GM19025 (cell line): ENCODE measurements around the gene WNT1.

Experiments used
- ATAC-seq: cut with Tn5 transposase; IDR thresholded peaks from one replicate; pipeline ENCODE4 v1.9.1; 2021; ENCODE audit warnings: mild to moderate bottlenecking, low read depth, moderate library complexity; ENCODE audit not compliant: unreplicated experiment

WNT1 gene

DNA sequence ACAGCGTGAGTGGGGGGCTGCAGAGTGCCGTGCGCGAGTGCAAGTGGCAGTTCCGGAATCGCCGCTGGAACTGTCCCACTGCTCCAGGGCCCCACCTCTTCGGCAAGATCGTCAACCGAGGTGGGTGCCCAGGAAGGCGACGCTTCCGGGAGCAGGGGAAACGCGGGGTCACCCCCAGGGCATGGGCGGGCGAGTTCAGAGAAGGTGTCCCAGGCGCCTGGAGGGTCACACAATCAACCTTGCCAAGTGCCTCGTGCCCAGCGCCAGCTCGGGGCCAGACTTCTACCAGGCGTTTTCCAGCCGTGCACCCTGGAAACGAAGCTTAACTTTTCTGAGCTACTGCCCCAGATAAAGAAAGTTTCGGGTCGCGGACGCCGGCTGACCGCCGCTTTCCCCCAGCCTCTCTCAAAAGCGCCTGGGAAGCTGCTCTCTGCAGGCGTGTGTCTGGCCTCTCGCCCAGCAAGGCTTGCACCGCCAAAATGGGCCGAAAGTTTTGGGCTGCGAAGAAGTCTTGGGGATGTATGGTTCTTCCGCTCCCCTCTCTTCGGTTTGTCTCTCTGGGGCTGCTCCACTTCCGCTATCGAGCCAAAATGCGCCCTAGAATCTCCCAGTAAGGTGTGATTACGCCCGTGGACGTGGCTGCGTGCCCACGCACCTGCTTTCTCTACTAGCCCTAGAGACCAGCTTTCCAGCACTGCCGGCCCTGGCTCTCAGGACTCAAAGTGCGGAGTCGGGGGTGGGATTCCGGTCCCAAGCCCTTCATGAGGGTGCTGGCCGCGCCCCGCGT, 1.7 kb downstream of the WNT1 start:
- no peak for ATAC-seq

DNA sequence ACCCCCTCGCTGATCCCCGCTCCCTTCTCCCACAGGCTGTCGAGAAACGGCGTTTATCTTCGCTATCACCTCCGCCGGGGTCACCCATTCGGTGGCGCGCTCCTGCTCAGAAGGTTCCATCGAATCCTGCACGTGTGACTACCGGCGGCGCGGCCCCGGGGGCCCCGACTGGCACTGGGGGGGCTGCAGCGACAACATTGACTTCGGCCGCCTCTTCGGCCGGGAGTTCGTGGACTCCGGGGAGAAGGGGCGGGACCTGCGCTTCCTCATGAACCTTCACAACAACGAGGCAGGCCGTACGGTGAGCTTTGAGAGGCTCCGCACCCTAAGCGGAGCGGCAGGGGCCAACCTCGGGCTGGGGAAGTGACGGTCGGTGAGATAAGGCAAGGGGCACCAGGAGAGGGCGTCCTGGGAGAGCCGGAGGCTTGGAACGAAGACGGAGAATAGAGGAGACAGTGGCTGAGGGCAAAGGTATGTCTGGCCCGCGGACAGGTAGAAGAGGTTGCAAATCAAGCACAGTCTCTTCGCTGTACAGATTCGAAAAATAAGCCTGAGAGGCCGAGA, 2.3 kb downstream of the WNT1 start:
- ATAC-seq: no peak

DNA sequence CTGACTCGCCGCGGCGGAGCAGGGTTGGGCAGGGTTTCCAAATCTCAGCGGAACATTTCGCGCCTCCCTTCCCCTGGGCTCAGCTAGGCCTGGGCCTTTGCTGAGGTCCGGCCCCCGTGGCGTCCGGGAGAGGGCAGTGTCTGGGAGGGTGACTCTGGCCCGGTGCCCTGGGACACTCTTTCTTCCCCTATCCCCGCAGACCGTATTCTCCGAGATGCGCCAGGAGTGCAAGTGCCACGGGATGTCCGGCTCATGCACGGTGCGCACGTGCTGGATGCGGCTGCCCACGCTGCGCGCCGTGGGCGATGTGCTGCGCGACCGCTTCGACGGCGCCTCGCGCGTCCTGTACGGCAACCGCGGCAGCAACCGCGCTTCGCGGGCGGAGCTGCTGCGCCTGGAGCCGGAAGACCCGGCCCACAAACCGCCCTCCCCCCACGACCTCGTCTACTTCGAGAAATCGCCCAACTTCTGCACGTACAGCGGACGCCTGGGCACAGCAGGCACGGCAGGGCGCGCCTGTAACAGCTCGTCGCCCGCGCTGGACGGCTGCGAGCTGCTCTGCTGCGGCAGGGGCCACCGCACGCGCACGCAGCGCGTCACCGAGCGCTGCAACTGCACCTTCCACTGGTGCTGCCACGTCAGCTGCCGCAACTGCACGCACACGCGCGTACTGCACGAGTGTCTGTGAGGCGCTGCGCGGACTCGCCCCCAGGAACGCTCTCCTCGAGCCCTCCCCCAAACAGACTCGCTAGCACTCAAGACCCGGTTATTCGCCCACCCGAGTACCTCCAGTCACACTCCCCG, 3.0 kb downstream of the WNT1 start:
- ATAC-seq: no peak

DNA sequence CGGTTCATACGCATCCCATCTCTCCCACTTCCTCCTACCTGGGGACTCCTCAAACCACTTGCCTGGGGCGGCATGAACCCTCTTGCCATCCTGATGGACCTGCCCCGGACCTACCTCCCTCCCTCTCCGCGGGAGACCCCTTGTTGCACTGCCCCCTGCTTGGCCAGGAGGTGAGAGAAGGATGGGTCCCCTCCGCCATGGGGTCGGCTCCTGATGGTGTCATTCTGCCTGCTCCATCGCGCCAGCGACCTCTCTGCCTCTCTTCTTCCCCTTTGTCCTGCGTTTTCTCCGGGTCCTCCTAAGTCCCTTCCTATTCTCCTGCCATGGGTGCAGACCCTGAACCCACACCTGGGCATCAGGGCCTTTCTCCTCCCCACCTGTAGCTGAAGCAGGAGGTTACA, 3.6 kb downstream of the WNT1 start:
- ATAC-seq: no peak

DNA sequence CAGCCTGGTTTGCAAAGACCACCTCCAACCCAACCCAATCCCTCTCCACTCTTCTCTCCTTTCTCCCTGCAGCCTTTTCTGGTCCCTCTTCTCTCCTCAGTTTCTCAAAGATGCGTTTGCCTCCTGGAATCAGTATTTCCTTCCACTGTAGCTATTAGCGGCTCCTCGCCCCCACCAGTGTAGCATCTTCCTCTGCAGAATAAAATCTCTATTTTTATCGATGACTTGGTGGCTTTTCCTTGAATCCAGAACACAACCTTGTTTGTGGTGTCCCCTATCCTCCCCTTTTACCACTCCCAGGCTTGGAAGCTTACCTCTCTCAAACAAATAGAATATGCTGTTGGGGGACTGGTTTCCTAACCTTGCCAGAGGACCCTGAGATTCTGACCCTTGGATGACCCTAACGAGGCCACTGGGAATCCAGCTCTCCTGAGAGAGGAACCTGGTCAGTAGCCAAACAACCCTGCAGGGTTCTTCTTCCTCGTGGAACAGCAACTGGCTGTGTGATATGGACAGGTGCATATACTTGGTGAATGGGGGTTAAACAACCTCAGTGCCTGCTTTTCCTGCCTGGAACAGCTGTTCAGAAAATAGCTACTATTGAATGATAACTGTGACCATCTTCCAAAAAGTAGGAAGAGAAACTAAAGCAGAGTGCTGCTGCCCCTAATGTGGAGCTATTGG, 4.4 kb downstream of the WNT1 start:
- no peak for ATAC-seq

DNA sequence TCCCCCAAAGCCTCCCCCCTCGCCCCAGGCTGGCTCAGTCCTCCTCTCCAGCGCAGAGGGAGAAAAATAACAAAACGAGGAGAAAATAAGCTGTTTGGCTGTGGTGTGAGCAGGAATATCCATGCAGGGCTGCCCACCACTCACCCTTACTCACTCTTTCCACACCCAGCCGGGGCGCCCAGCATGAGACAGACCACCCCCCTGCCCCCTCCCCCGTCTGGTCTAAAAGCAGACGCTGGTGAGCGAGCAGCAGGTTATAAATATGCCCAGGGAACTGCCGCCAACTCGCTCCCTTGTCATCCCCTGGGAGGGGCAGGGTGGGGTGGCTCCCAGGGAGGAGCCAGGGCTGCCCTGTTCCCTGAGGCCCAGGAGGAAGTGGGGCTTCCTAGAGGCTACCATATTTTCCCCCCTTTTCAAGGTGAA, 7.4 kb downstream of the WNT1 start:
- no peak for ATAC-seq

GRCh38 chr12:48985901-48986300, 7.8 kb downstream of the WNT1 start:
- ATAC-seq: no peak

- no peak for ATAC-seq
Observed at GRCh38 chr12:48986720-48987291, 8.7 kb downstream of the WNT1 start.

- ATAC-seq: no peak
Observed at GRCh38 chr12:48988030-48988649, 10.0 kb downstream of the WNT1 start.

GRCh38 chr12:48990552-48990951, 12.4 kb downstream of the WNT1 start:
- ATAC-seq: no peak

- no peak for ATAC-seq
Observed at GRCh38 chr12:48991247-48992050, 13.3 kb downstream of the WNT1 start.

GRCh38 chr12:48993787-48994186, 15.7 kb downstream of the WNT1 start:
- no peak for ATAC-seq

- ATAC-seq: no peak
Observed at GRCh38 chr12:48994224-48995085, 16.3 kb downstream of the WNT1 start.

GRCh38 chr12:48995086-48995879, 17.2 kb downstream of the WNT1 start:
- ATAC-seq: no peak

- ATAC-seq: no peak
Observed at GRCh38 chr12:48996794-48997718, 18.9 kb downstream of the WNT1 start.

DNA sequence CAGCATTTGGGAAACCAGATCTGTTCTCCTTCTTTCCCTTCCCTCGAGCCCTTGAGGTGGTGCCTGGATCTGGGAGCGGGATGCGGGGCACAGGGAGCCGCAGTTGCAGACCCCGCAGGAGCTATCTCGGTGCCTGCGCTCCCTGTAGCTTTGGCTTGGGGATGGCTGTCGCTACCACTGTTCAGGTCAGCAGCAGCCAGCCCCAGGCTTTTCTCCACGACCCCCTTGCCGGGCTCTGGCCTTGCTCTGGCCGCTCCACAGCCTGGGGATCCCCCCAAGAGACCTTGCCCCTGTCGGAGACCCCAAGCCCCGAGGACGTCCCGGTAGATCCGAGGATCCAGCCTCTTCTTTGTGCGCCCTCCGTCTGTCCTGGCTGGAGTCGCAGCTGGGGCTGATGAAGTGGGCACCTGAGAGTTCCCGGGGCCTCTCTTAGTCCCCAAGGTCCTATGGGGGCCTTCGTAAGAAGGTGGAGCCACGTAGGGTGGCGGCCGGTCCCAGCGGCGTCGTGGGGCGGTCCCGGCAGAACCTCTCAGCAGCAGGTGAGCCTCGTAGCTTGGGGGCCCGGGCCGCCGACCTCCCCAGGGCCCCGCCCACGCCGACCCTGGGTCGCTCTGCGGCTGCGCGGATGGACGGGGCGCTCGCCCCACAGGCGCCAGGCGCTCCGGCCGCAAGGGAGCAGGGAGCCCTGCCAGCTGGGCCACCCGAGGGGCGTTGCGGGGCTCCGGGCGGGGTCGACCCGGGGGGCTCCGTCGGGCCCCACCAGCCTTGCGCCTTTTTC, 19.8 kb downstream of the WNT1 start:
- ATAC-seq: no peak
